ENCODE measurements around the gene OTOP2.
"Not testable (repeated sequence)": the region's sequence is repeated elsewhere in the genome, so short reads cannot be mapped to it uniquely, and the experiment has no call there.

DNA sequence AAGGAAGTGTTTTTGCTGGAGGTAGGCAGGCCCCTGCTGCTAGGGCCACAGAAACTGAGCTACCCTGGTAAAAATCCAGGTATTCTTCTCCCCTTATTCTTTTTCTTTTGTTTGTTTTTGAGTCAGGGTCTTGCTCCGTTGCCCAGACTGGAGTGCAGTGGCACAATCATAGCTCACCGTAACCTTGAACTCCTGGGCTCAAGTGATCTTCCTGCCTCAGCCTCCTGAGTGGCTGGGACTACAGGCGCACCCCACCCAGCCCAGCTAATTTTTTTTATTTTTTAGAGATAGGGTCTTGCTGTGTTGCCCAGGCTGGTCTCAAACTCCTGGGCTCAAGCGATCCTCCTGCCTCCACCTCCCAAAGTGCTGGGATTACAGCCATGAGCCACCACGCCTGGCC, 45.4 kb downstream of the OTOP2 start:
- TF ChIP-seq, protein P1, sequence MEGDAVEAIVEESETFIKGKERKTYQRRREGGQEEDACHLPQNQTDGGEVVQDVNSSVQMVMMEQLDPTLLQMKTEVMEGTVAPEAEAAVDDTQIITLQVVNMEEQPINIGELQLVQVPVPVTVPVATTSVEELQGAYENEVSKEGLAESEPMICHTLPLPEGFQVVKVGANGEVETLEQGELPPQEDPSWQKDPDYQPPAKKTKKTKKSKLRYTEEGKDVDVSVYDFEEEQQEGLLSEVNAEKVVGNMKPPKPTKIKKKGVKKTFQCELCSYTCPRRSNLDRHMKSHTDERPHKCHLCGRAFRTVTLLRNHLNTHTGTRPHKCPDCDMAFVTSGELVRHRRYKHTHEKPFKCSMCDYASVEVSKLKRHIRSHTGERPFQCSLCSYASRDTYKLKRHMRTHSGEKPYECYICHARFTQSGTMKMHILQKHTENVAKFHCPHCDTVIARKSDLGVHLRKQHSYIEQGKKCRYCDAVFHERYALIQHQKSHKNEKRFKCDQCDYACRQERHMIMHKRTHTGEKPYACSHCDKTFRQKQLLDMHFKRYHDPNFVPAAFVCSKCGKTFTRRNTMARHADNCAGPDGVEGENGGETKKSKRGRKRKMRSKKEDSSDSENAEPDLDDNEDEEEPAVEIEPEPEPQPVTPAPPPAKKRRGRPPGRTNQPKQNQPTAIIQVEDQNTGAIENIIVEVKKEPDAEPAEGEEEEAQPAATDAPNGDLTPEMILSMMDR (IDR thresholded peaks at IDR 0.05) = not testable (repeated sequence)
- not testable (repeated sequence) for TF ChIP-seq POLR2A (IDR thresholded peaks at IDR 0.05)
